Astrocyte of the spinal cord (primary cell): ENCODE data around the gene TNFRSF9.

ENCODE experiments used
- DNase-seq: peaks from one replicate; pipeline ENCODE4 v3.0.0; 2011; ENCODE audit warnings: low read depth, low spot score
- H3K4me3 ChIP-seq: 2 replicates; pipeline ENCODE4 v1.5.1; 2011; ENCODE audit warnings: low read depth, mild to moderate bottlenecking, low read length, moderate library complexity
- CTCF ChIP-seq: IDR thresholded peaks from 2 replicates; pipeline ENCODE4 v1.5.1; 2012; ENCODE audit warnings: low read depth, mild to moderate bottlenecking, low read length, inconsistent platforms
- in situ Hi-C: cut with HindIII; loops from 2 replicates; pipeline ENCODE4 v1.10.0; 2017; ENCODE audit warnings: low sequenced_read_pairs

TNFRSF9 gene

GRCh38 chr1:7940745-7941436 lies at the start of gene TNFRSF9:
TSS of gene TNFRSF9 (minus strand) at chr1:7940839. CDS start at chr1:7939994, 845 bp downstream.
- no peak within 1 kb of the TSS for H3K4me3 ChIP-seq
- DNase-seq, result peak; percentile 19
- in situ Hi-C loops, result no loop called here
- no peak for TF ChIP-seq CTCF

- in situ Hi-C loops, result no loop called here
- H3K4me3 ChIP-seq, result no peak overlapping the region
- TF ChIP-seq CTCF, result no peak
- no peak for DNase-seq
Observed at GRCh38 chr1:7989762-7990428, 49.3 kb upstream of the TNFRSF9 start.

GRCh38 chr1:7988576-7988975 lies 47.9 kb upstream of the TNFRSF9 start:
- no peak for TF ChIP-seq CTCF
- DNase-seq, result no peak
- no peak overlapping the region for H3K4me3 ChIP-seq
- in situ Hi-C loops, result no loop called here

GRCh38 chr1:7987528-7987927 lies 46.9 kb upstream of the TNFRSF9 start:
- no peak for DNase-seq
- no peak for TF ChIP-seq CTCF
- no peak overlapping the region for H3K4me3 ChIP-seq
- in situ Hi-C loops, result no loop called here

- in situ Hi-C loops, result no loop called here
- no peak overlapping the region for H3K4me3 ChIP-seq
- no peak for DNase-seq
- TF ChIP-seq CTCF, result no peak
Observed at GRCh38 chr1:7985851-7986612, 45.4 kb upstream of the TNFRSF9 start.

- H3K4me3 ChIP-seq, result no peak overlapping the region
- in situ Hi-C loops, result no loop called here
- DNase-seq, result no peak
- TF ChIP-seq CTCF, result no peak
Observed at GRCh38 chr1:7984811-7985210, 44.2 kb upstream of the TNFRSF9 start.
